SK-N-MC (cell line): ENCODE measurements around the gene SOD1.

Experiments used
- EZH2 ChIP-seq: fragments of 200-600 bp; sonication (generic); IDR thresholded peaks from one replicate; pipeline ENCODE4 v1.6.1; 2017; ENCODE audit warnings: antibody characterized with exemption
- FOXP2 ChIP-seq: optimal IDR thresholded peaks from 2 replicates; pipeline ENCODE3; 2011; ENCODE audit warnings: mild to moderate bottlenecking, moderate library complexity; ENCODE audit not compliant: insufficient read depth; ENCODE audit errors: extremely low read length, control extremely low read depth
- POLR2AphosphoS5 ChIP-seq: IDR thresholded peaks from 2 replicates; pipeline ENCODE4 v1.6.1; 2012; ENCODE audit warnings: mild to moderate bottlenecking, low read depth, low read length, borderline replicate concordance

DNA sequence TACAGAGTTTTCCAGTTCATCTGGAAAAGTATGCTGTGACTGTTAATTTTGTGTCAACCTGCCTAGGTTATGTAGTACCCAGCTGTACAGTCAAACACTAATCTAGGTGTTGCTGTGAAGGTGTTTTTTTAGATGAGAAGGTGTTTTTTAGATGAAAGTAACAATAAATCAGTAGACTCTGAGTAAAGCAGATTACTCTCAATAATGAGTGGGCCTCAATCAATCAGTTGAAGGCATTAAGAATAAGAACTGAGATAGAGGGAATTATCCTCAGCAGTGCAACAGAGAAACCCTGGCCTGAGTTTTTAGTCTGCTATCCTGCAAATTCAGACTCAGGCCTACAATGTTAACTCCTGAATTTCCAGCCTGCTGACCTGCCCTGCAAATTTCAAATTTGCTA is 39.0 kb downstream of the SOD1 start:
- no peak for TF ChIP-seq POLR2AphosphoS5
- no peak for TF ChIP-seq EZH2
- no peak for TF ChIP-seq FOXP2
